Measurements from ENCODE around the gene ATP1A2. TPM values are rescaled to one million over a fixed set of nuclear protein-coding genes. Genes with fewer than 3 reads are reported as not detected.

The ATP1A2 gene
- 243 TPM for total RNA-seq
- long read RNA-seq, full-length matches to known transcripts, result 27 of 227 reads
- long read RNA-seq, partial matches to known transcripts, result 184 of 227 reads
- long read RNA-seq, other reads (novel, unspliced or antisense), result 16 of 227 reads

GRCh38 chr1:160115545-160116282 is at the start of gene ATP1A2:
Gene ATP1A2 (plus strand): TSS chr1:160115759. CDS start chr1:160115862, 103 bp downstream.
- DNase-seq, result peak; percentile 71
- ATAC-seq, result peak; percentile 70
- intact Hi-C loops (cut with micrococcal nuclease), result no loop called here

GRCh38 chr1:160066829-160067745 is 48.5 kb upstream of the ATP1A2 start:
- DNase-seq (no peak), ATAC-seq (no peak)
- intact Hi-C loops (cut with micrococcal nuclease), result no loop called here

GRCh38 chr1:160068225-160068624 is 47.3 kb upstream of the ATP1A2 start:
- ATAC-seq, result no peak
- intact Hi-C loops (cut with micrococcal nuclease), result no loop called here
- DNase-seq, result no peak

GRCh38 chr1:160069460-160070231 is 45.9 kb upstream of the ATP1A2 start, which contains the start of gene KCNJ10:
Gene KCNJ10 (minus strand): TSS chr1:160070160. CDS start chr1:160042532, 27,628 bp downstream.
- intact Hi-C loops (cut with micrococcal nuclease), result no loop called here
- ATAC-seq (no peak), DNase-seq (no peak)

- intact Hi-C loops (cut with micrococcal nuclease), result no loop called here
- ATAC-seq (peak; percentile 98), DNase-seq (peak; percentile 87)
These were observed 45.1 kb upstream of the ATP1A2 start for GRCh38 chr1:160070243-160071163.

- no peak for DNase-seq
- intact Hi-C loops (cut with micrococcal nuclease), result no loop called here
- no peak for ATAC-seq
These were observed 44.3 kb upstream of the ATP1A2 start for GRCh38 chr1:160071289-160071688.

- intact Hi-C loops (cut with micrococcal nuclease), result no loop called here
- DNase-seq, result no peak
- no peak for ATAC-seq
These were observed 40.7 kb upstream of the ATP1A2 start for GRCh38 chr1:160074865-160075264.

GRCh38 chr1:160075836-160076235 is 39.7 kb upstream of the ATP1A2 start:
- no peak for ATAC-seq
- intact Hi-C loops (cut with micrococcal nuclease), result no loop called here
- no peak for DNase-seq

GRCh38 chr1:160076295-160076694 is 39.3 kb upstream of the ATP1A2 start:
- intact Hi-C loops (cut with micrococcal nuclease), result no loop called here
- ATAC-seq (no peak), DNase-seq (no peak)

- intact Hi-C loops (cut with micrococcal nuclease), result no loop called here
- no peak for DNase-seq
- no peak for ATAC-seq
These were observed 38.1 kb upstream of the ATP1A2 start for GRCh38 chr1:160077486-160077885.

GRCh38 chr1:160078512-160079195 is 36.9 kb upstream of the ATP1A2 start:
- ATAC-seq (peak; percentile 49), DNase-seq (no peak)
- intact Hi-C loops (cut with micrococcal nuclease), result no loop called here

- ATAC-seq (no peak), DNase-seq (no peak)
- intact Hi-C loops (cut with micrococcal nuclease), result no loop called here
These were observed 36.1 kb upstream of the ATP1A2 start for GRCh38 chr1:160079448-160079847.

- intact Hi-C loops (cut with micrococcal nuclease), result no loop called here
- DNase-seq (no peak), ATAC-seq (no peak)
These were observed 35.0 kb upstream of the ATP1A2 start for GRCh38 chr1:160080381-160081100.

GRCh38 chr1:160081261-160081936 is 34.2 kb upstream of the ATP1A2 start, which contains the start of gene KCNJ9:
Gene KCNJ9 (plus strand): TSS chr1:160081538. CDS start chr1:160084031, 2,493 bp downstream.
- DNase-seq (no peak), ATAC-seq (no peak)
- intact Hi-C loops (cut with micrococcal nuclease), result no loop called here

- no peak for ATAC-seq
- DNase-seq, result no peak
- intact Hi-C loops (cut with micrococcal nuclease), result no loop called here
These were observed 33.1 kb upstream of the ATP1A2 start for GRCh38 chr1:160082487-160082886.

GRCh38 chr1:160082926-160083325 is 32.6 kb upstream of the ATP1A2 start:
- ATAC-seq (no peak), DNase-seq (no peak)
- intact Hi-C loops (cut with micrococcal nuclease), result no loop called here
